Measurements from ENCODE around the gene CDRT4.
"Not testable (repeated sequence)": the region's sequence is repeated elsewhere in the genome, so short reads cannot be mapped to it uniquely, and the experiment has no call there.

The CDRT4 gene

DNA sequence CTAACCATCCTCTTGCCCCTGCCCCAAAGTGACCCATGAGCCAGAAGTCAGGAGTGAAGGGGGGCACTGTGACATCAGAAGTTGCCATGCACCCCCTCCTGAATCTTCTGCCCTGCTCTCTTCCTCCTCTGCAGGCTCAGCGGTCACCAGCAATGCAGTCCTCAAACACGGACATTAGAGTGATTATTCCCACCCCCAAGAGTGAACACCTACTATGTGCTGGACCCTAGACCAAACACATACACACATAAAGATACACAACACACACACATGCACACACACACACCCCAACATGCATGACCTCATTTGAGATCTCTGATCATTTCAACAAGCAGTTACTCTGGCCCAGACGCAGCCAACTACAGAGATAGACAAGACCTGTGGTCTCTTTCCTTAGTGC is at the start of gene CDRT4:
TSS of gene CDRT4 (minus strand) at position 30 of the 400 bp plus-strand sequence. CDS start 27,383 bp downstream, outside the sequence.
- DNase-seq = no peak

DNA sequence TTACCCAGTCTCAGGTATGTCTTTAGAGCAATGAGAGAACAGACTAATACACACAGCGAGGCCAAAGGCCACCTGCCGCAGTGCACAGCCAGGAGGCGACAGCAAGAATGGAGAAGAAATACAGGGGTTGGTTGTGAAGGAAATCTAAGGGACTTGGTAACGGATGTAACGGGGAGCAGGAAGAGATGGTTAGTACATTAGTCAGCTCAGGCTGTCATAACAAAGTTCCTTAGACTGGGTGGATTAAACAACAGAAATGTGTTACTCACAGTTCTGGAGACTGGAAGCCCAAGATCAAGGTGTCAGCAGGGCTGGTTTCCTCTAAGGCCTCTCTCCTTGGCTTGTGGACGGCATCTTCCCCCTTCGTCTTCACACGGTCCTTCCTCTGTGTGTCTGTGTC is 48.7 kb upstream of the CDRT4 start:
- no peak for DNase-seq

DNA sequence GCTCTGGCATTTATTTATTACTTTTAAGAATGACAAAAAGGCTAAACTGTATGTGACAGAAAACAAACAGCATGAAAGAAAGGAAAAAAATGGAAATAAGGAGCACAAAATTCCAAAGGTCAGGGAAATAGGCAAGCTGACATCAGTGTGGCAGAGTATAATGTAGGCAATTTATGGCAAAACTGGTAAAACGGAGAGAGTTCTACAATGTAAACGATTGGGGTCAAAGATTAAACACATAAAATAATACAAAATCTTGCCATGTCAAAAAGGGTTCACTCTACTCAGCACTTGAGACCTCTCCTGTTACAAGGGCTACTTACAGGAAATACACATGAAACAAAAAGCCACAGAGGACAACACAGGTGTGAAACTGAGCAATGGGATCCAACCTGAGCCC is 47.0 kb upstream of the CDRT4 start:
- DNase-seq = no peak

DNA sequence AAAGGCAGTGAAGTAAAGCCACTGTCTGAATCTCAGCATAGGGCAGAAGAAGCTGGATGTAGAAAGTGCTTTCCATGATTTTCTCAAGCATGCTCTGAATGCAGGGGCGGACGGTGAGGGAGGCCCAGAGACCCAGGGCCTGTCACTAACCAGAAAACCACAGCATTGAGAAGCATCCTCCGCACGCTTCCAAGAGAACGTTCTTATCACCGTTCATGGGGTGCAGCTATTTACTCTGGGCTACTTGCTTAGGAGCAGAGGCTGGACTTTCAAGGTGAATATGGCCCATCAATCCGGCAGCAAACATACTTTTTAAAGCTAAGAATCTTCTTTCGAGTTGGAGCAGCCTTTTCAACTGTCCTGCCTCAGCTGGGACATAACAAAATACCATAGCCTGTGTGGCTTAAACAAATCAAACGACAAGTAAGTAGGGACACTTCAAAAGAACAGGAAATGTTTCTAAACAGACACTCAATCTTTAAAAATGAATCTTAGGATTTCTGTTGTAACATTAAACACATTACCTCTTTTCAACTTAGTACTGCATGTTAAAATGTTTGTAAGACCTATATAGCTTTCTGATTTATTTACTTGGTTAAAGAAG is 46.5 kb upstream of the CDRT4 start:
- DNase-seq = no peak

DNA sequence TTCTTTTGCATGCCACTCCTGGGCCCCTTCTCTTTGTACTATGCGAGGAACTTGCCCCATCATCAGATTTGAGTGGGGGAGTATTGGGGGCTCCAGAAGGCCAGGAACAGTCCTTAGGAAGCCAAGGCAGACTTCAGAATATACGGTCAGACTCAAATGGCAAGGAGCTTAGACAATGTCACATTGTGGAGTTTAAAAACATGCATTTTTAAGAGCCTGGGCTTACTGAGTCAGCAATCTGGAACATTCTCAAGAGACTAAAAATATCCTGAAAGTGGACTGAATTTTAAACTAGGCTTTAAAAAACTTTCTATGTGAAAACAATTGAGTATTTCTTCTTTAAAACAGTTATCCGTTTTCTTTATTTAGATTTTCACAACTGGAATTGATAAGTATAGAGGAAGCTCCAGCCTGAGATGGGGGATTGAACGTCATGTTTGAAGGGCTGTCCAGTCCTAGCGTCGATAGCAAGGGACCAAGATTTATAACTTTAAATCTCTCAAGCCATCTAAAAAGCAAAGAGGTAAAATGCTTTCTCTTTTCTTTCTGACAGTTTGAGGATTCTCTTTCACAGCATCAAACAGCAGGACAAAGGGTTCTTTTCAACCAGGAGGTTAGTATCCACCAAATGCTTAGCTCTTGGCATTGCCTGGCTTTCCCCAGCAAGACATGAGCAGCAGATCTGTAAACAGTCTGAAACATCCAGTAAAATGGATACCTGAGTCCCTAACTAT is 45.8 kb upstream of the CDRT4 start:
- DNase-seq = no peak

DNA sequence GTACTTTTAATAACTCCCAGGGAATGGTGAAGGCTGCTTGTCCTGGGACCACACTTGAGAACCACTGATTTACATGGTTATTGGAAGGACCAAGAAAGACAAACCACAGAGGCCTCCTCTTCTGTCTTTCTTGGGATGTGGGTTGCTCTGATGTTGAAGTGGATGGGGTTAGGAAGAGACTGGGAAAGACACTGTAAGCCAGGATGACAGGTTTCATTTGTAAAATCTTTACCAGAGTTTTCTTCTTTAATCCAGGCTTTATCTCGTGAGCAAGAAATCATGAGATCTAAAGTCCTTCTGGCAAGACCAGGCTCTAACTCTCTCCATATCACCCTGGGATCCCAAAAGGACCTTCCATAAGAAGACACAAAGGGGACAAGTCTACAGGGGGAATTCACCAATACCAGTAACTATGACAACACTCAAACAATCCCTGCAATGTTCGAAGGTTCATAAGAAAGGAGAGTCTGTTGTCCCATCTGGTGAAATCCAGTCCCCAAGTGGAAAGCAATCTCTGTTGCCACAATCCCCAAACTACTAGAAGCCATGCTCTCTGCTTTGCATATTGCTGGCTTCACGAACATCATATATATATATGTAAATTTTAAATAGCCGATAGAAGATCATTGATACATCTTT is 44.8 kb upstream of the CDRT4 start:
- no peak for DNase-seq

DNA sequence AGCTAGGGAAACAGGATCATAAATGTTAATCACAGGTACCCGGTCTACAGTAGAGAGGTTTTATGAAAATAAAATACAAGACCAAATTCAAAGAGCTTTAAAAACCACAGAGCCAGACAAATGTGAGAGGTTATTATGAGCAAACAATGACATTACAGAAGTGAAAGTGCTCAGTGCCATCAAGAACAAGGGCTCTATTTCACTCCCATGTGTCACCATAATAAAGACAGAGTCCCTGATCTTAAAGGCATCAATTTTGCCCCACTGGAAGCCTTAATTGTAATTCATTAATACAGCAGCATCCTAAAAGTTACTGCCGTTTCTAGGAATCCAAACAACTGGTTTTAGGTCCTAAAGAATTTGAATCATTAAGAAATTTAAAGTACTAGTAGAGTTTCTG is 43.7 kb upstream of the CDRT4 start:
- DNase-seq = no peak

DNA sequence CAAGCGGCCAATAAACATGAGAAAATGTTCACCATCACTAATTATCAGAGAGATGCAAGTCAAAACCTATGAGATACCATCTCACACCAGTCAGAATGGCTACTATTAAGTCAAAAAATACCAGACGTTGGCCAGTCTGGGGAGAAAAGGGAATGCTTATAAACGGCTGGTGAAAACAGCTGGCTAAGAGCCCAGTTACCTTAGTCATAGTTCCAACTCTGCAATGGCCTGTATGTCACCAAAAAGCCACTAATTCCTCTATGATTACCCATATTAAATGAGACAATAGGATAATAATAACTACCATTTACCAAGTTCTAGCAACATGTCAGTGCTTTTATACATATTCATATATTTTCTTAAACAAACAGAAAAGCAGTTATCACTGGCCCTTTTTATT is 42.9 kb upstream of the CDRT4 start:
- DNase-seq = no peak

DNA sequence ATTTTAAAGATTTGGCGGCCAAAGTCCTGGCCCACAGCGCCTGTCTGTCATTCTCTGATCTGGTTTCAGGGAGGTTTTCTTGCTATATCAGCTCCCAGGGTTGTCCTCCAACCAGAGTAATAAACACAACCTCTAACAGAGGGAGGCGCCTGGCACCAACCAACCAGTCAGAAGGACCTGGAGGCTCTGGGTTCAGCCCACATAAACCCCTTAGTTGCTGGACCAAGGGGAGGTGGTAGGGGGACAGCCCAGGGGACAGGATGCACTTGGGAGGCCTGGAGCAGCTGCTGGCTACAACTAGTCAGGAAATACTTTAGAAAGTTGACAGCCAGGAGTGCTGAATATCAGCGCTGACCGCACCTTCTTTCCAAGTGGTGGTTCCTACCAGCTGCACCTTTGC is 41.7 kb upstream of the CDRT4 start:
- no peak for DNase-seq

DNA sequence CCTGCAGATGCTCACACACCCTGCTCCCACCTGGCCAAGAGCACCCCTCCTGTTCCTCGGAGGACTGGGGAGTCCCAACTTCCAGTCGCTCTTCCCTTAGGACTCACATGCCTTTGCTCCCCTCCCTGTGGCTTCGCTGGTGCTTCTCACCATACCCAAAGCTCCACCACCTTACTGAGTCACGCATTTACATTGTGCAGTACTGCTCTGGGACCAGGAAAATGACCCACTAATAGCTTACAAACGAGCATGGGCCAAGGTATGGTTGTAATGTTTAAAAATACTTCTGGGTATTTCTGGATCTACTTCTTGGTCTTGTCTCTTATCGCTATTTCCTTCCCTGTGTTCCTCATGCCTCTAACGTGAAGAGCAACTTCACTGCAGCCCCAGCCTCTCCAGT is 41.0 kb upstream of the CDRT4 start:
- no peak for DNase-seq

DNA sequence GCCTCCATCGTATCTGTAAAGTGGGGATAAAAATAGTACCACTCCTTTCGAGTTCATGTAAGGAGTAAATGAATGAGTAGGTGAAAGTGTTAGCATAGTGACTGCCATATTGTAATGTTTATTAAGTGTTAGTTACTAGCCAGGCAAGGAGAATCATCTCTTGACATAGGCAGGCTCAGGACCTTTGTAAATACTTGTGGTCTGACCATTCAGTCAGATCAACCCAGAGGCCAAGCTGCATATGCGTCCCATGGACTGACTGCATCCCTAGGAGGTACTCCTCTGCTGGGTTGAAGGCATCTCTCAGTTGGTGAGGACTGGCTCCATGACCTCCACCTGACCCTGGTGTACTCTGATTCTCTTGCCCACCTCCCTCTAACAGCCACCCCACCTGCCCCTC is 40.5 kb upstream of the CDRT4 start:
- DNase-seq = no peak

DNA sequence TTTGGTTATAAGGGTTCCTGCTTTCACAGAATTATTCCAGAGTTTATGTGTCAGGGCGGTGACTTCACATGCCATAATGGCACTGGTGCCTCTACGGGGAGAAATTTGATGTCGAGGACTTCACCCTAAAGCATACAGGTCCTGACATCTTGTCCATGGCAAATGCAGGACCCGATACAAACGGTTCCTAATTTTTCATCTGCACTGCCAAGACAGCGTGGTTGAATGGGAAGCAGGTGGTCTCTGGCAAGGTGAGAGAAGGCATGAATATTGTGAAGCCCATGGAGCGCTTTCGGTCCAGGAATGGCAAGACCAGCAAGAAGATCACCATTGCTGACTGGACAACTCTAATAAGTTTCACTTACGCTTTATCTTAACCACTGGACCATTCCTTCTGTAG is 39.6 kb upstream of the CDRT4 start:
- DNase-seq = no peak

DNA sequence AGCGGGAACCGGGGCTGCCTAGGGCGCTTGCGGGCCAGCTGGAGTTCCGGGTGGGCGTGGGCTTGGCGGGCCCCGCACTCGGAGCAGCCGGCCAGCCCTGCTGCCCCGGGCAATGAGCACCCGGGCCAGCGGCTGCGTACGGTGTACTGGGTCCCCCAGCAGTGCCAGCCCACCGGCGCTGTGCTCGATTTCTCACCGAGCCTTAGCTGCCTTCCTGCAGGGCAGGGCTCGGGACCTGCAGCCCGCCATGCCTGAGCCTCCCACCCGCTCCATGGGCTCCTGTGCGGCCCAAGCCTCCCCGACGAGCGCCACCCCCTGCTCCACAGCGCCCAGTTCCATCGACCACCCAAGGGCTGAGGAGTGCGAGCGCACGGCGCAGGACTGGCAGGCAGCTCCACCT is 38.3 kb upstream of the CDRT4 start:
- DNase-seq = not testable (repeated sequence)

DNA sequence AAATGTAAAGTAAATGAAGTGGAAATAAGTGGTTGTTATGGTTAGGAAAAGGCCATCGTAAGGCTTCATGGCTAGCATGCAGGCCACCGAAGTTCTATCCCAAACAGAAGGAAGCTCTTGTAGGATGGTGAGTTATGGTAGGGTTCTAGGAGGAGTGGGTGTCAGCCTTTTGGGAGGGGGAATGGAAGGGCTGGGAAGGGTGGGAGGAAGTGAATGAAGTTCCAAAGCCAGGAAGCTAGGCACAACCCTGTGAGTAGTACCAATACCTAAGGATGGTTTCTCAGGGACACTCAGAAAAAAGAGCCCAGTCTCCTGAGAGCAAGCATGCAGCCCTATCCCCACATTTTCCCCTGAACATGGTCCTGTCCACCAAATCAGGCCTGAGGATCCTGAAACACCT is 36.3 kb upstream of the CDRT4 start:
- no peak for DNase-seq

DNA sequence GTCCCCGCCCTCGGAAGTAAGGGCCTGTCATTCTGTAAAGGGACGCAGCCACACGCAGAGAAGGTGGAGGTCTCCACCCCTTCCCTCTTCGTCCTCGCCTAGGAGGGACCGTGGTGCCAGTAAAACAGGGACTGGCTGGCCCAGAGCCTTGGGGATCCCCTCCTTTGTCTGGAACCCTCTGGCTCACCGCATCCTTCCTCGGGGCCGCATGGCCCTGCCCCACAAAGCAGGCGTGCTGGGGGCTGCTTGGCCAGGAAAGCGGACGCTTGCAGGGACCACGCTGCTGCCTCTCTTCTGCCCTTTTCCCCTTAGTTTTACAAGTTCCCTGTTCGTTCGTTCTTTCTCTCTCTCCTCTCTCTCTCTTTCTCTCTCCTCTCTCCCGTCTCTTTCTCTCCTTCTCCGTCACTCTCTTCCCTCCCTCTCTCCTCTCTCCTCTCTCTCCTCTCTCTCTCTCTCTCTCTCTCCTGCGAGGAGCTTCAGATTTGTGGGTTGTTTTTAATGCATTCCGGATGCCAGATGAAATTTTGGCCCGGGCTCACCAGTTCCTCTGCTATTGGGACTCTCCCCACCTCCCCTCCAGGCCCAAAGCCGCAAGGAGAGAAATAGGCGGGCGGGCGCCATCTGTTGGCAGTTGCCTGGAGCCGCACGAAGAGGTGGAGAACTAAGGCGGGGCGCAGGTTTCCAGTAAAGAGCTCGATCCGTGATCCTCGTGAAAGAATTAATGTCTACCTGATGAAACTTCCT is 35.1 kb upstream of the CDRT4 start:
- DNase-seq = peak; percentile 29 to 56

DNA sequence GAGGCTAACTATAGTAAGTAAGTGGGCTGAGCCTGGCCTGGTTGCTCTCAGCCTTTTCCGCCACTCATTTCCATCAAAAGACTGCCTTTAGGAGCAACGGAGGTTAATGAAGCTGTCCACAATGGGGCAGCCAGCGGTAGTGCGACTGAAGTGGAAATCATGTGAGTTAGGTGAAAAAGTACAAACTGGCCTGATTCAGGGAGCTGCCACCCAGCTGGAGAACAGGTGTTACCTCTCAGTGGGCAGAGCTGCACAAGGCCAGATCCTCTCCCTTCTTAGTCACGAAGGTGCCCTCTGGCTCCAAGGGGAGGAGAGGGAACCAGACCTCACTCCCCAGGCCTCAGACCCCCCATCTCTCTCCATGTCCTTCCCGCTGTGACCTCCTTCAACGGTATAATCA is 34.4 kb upstream of the CDRT4 start:
- no peak for DNase-seq

DNA sequence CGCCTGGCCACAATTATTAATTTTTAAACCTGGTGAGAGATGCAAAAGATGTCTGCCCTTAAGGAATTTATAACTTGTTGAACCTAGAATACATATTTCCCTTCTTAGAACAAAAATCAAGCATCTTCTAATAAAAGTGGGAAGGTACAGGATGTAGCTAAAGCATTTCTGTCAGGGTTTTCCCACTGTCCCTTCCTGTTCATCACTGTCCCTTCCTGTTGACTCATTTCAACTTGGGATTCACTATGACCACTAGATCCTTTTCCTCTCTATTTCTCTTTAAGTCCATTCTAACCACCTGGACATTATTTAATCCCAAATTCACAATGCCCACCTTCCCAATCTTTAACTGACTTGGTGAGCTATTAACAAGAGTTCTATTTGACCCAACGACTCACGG is 33.9 kb upstream of the CDRT4 start:
- DNase-seq = no peak

DNA sequence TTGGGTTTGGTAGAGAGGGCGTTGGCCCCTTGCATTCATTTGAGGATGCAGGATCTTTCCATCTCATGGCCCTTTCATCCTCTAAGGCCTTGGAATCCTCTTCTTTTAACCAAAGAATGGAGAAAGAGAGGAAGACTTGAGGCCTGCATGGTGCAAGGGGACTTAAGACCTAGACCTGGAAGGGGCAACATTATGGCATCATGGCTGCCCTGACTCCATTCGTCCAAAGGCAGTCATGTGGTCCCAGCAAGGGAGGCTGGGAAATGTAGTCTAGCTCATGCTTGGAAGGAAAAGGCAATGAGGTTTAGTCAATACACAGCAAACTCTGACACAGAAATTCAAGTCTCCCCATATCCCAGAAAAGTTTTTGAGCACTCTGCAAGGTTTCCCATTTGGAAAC is 30.7 kb upstream of the CDRT4 start:
- no peak for DNase-seq

DNA sequence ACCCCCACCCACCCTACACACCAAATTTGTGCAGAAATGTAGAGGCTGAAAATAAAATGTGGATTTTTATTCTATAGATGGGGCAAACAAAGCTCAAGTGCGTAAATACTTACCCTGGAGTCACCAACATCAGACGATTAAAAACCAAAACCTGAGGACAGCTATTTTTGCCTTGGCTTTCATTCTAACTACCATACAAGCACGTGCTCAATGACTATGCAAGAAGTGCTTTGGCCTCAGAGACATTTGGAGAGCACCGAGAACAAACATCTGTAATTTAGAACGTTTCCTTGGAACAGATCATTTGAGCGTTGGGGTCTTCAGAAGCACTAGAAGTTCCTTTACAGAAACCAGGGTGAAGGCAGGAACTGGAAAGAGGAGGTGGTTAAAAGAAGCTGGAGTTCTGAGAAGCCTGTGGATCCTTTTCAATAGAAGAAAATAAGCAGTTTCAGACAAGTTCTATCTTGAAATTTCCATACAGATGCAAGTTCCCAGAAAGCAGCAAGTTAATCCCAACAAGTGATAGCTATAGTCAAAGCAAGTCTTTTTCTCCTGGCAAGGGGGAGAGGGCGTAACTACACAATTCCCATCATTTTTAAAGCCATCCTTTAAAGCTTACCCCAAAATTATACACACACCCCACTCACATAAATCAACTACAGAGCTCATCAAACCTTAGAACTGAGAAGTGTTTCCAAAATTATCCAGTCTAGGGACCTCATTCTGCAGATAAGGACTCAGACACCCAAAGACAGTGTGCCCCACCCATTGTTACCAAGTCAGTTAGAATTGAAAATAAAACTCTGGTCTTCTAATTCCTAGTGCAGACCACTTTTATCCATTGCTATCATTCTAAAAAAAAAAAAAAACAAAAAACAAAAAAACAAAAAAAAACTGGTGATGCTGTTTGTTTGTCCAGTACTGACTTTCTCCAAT is 29.6 kb upstream of the CDRT4 start:
- no peak for DNase-seq

DNA sequence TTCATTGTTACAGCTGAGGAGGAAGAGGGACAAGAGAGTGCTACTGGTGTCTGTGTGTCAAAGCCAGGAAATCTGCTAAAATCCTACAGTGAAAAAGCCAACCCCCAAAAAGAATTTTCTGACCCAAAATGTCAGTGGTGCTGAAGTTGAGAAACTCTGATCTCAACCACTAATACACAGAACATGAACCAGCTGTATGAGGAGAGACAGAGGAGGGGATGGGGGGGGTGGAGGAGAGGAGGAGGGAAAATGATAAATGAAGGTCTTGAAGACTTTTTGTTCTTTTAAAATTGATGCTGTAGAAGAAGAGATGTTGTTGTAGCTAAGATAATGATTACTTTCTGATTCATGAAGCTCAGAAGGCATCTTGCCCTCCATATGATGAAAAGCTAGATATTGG is 27.4 kb upstream of the CDRT4 start:
- no peak for DNase-seq

DNA sequence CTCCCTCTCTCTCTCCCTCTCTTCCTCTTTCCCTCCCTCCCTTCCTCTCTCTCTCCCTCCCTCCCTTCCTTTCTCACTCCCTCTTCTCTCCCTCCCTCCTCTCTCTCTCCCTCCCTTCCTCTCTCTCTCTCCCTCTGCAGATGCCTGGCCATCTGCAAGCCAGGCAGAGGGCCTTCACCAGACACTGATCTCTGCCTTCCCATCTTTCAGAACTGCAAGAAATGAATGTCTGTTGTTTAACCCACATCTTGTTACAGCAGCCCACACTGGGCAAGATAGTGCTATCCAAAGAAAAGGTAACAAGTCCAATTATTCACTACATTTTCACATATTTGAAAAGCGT is 26.2 kb upstream of the CDRT4 start:
- DNase-seq = no peak

DNA sequence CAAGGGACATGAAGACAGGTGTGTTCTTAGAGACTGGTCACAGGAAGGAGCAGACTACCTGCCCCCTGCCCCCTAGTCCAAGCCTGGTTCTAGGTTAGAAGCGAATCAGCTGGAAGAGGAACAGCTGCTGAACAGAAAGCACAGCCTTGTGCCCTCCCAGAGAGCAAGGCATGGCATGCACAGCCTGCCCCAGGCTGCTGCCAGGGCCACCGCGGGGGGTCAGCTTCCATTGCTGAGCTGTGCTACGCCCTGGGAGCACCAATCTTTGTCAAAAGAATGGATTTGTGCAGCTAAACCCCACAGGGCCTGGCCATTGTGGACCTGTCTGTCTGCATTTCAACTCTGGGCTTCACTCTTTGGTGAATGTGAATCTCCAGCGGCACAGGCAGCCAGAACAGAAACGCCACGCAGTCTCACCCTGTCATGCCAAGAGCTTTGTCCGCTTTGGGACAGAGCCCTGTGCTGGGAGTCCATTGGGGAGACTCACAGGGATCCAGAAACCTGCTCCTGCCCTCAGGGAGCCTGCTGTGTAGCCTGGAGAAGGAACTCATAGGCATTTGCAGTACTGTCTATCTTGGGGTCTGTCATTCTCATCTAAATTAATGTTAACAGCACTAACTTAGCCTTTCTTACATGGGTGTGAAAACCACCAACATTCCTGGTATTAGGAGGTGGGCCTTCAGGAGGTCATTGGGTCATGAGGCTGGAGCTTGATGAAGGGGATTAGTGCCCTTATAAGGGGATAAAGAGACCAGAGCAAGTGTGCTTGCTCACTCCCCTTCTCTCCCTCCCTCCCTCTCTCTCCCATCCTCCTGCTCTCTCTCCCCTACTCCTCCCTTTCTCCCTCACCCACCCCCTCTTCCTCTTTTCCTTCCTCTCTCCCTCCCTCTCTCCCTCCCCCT is 25.6 kb upstream of the CDRT4 start:
- DNase-seq = no peak

All from activated CD4-positive, alpha-beta T cell treated with anti-CD3 and anti-CD28 coated beads for 4 hours (primary cell).